Tibial nerve (tissue), 4 donors: Measurements from ENCODE around the gene RARB.
A peak's percentile ranks its signal among the peaks of the same experiment; 100 is the strongest.

Experiments used
- CTCF ChIP-seq, 5 experiments: fragments of 200-600 bp in 3 of 5; fragments of 450-650 bp in 2 of 5; sonication (generic) in 3 of 5; IDR thresholded peaks; one replicate each; pipeline ENCODE4 v1.5.1; 2016 to 2019; ENCODE audit warnings: antibody characterized with exemption in 5 of 5, mild to moderate bottlenecking in 3 of 5, moderate library complexity in 2 of 5
- EP300 ChIP-seq, 2 donors: sonication (generic); formaldehyde crosslinking; IDR thresholded peaks; one replicate each; pipeline ENCODE4 v1.6.1; 2017; ENCODE audit warnings: antibody characterized with exemption in 2 of 2, mild to moderate bottlenecking in 1 of 2
- POLR2A ChIP-seq, 2 donors: fragments of 450-650 bp; IDR thresholded peaks; one replicate each; pipeline ENCODE4 v1.6.1; 2017; ENCODE audit warnings: antibody characterized with exemption in 2 of 2, mild to moderate bottlenecking in 2 of 2, moderate library complexity in 2 of 2

GRCh38 chr3:25455441-25456132, 27.5 kb downstream of the RARB start:
- TF ChIP-seq POLR2A (IDR thresholded peaks at IDR 0.05): no peak
- no peak for TF ChIP-seq CTCF (IDR thresholded peaks at IDR 0.05)
- TF ChIP-seq EP300 (IDR thresholded peaks at IDR 0.05): peak in 1 of 2 donors; percentile 52
